Neural progenitor cell (in vitro differentiated cells): ENCODE data around the gene TLCD3A.

Experiments used
- EZH2 ChIP-seq: fragments of 200-600 bp; sonication (generic); IDR thresholded peaks from 2 replicates; pipeline ENCODE4 v1.6.1; 2017; ENCODE audit warnings: antibody characterized with exemption, mild to moderate bottlenecking, moderate library complexity
- EZH2phosphoT487 ChIP-seq: fragments of 200-600 bp; sonication (generic); IDR thresholded peaks from 2 replicates; pipeline ENCODE4 v1.6.1; 2017; ENCODE audit warnings: antibody characterized with exemption
- TF ChIP-seq, protein P1 (sequence below): fragments of 200-600 bp; sonication (generic); IDR thresholded peaks from 2 replicates; pipeline ENCODE4 v1.5.1; 2017; ENCODE audit warnings: antibody characterized with exemption, mild to moderate bottlenecking

- TF ChIP-seq, protein P1, sequence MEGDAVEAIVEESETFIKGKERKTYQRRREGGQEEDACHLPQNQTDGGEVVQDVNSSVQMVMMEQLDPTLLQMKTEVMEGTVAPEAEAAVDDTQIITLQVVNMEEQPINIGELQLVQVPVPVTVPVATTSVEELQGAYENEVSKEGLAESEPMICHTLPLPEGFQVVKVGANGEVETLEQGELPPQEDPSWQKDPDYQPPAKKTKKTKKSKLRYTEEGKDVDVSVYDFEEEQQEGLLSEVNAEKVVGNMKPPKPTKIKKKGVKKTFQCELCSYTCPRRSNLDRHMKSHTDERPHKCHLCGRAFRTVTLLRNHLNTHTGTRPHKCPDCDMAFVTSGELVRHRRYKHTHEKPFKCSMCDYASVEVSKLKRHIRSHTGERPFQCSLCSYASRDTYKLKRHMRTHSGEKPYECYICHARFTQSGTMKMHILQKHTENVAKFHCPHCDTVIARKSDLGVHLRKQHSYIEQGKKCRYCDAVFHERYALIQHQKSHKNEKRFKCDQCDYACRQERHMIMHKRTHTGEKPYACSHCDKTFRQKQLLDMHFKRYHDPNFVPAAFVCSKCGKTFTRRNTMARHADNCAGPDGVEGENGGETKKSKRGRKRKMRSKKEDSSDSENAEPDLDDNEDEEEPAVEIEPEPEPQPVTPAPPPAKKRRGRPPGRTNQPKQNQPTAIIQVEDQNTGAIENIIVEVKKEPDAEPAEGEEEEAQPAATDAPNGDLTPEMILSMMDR: no peak
- TF ChIP-seq EZH2 (no peak), EZH2phosphoT487 (no peak)
These were observed 13.8 kb downstream of the TLCD3A start for GRCh38 chr17:746181-746580.
